HEK293 (cell line): ENCODE data around the gene RACGAP1.
A peak's percentile ranks its signal among the peaks of the same experiment; 100 is the strongest.

Source experiments
- FEZF1 ChIP-seq: fragments of 450-650 bp; formaldehyde crosslinking; IDR thresholded peaks from 2 replicates; pipeline ENCODE4 v1.5.1; 2016; ENCODE audit warnings: missing biosample characterization, missing genetic modification characterization
- GLI4 ChIP-seq: fragments of 450-650 bp; formaldehyde crosslinking; IDR thresholded peaks from 2 replicates; pipeline ENCODE4 v1.5.1; 2016; ENCODE audit warnings: missing biosample characterization, missing genetic modification characterization
- KLF17 ChIP-seq: fragments of 450-650 bp; formaldehyde crosslinking; IDR thresholded peaks from 2 replicates; pipeline ENCODE4 v1.5.1; 2016; ENCODE audit warnings: missing biosample characterization, missing genetic modification characterization
- KLF8 ChIP-seq: fragments of 450-650 bp; formaldehyde crosslinking; IDR thresholded peaks from 2 replicates; pipeline ENCODE4 v1.5.1; 2016; ENCODE audit warnings: missing biosample characterization, missing genetic modification characterization
- REST ChIP-seq: fragments of 450-650 bp; formaldehyde crosslinking; IDR thresholded peaks from 2 replicates; pipeline ENCODE4 v1.5.1; 2016; ENCODE audit warnings: missing biosample characterization, missing genetic modification characterization
- TRIM28 ChIP-seq: IDR thresholded peaks from 2 replicates; pipeline ENCODE4 v1.6.1; 2011; ENCODE audit warnings: low read length, control low read depth, borderline replicate concordance
- TSHZ1 ChIP-seq: fragments of 450-650 bp; formaldehyde crosslinking; IDR thresholded peaks from 2 replicates; pipeline ENCODE4 v1.5.1; 2016; ENCODE audit warnings: missing biosample characterization, missing genetic modification characterization, borderline replicate concordance
- ZBTB1 ChIP-seq: fragments of 450-650 bp; formaldehyde crosslinking; IDR thresholded peaks from 2 replicates; pipeline ENCODE4 v1.5.1; 2016; ENCODE audit warnings: missing biosample characterization, missing genetic modification characterization
- ZBTB48 ChIP-seq: fragments of 450-650 bp; formaldehyde crosslinking; IDR thresholded peaks from 2 replicates; pipeline ENCODE4 v1.5.1; 2016; ENCODE audit warnings: missing biosample characterization, missing genetic modification characterization
- ZFP41 ChIP-seq: fragments of 450-650 bp; formaldehyde crosslinking; IDR thresholded peaks from 2 replicates; pipeline ENCODE4 v1.5.1; 2016; ENCODE audit warnings: missing biosample characterization, missing genetic modification characterization, borderline replicate concordance
- ZFP69B ChIP-seq: fragments of 450-650 bp; formaldehyde crosslinking; IDR thresholded peaks from 2 replicates; pipeline ENCODE4 v1.5.1; 2016; ENCODE audit warnings: missing biosample characterization, missing genetic modification characterization
- ZIC2 ChIP-seq: fragments of 450-650 bp; formaldehyde crosslinking; IDR thresholded peaks from 2 replicates; pipeline ENCODE4 v1.5.1; 2016; ENCODE audit warnings: missing biosample characterization, missing genetic modification characterization
- ZNF132 ChIP-seq: fragments of 450-650 bp; formaldehyde crosslinking; IDR thresholded peaks from 2 replicates; pipeline ENCODE4 v1.5.1; 2017; ENCODE audit warnings: missing biosample characterization, missing genetic modification characterization, borderline replicate concordance
- ZNF133 ChIP-seq: fragments of 450-650 bp; formaldehyde crosslinking; IDR thresholded peaks from 2 replicates; pipeline ENCODE4 v1.5.1; 2016; ENCODE audit warnings: missing biosample characterization, missing genetic modification characterization
- ZNF146 ChIP-seq: fragments of 450-650 bp; formaldehyde crosslinking; IDR thresholded peaks from 2 replicates; pipeline ENCODE4 v1.5.1; 2016; ENCODE audit warnings: missing biosample characterization, missing genetic modification characterization
- ZNF184 ChIP-seq: fragments of 450-650 bp; IDR thresholded peaks from 2 replicates; pipeline ENCODE4 v1.5.1; 2018; ENCODE audit warnings: missing biosample characterization, mild to moderate bottlenecking, missing genetic modification characterization
- ZNF211 ChIP-seq: fragments of 450-650 bp; formaldehyde crosslinking; IDR thresholded peaks from 2 replicates; pipeline ENCODE4 v1.5.1; 2016; ENCODE audit warnings: low read depth, missing biosample characterization, missing genetic modification characterization
- ZNF223 ChIP-seq: fragments of 450-650 bp; formaldehyde crosslinking; IDR thresholded peaks from 2 replicates; pipeline ENCODE4 v1.5.1; 2016; ENCODE audit warnings: missing biosample characterization, missing genetic modification characterization
- ZNF366 ChIP-seq: fragments of 450-650 bp; formaldehyde crosslinking; conservative IDR thresholded peaks from 2 replicates; pipeline ENCODE4 v1.5.1; 2016; ENCODE audit warnings: missing biosample characterization, missing genetic modification characterization
- ZNF530 ChIP-seq: fragments of 450-650 bp; formaldehyde crosslinking; IDR thresholded peaks from 2 replicates; pipeline ENCODE4 v1.5.1; 2016; ENCODE audit warnings: low read depth, missing biosample characterization, missing genetic modification characterization
- ZNF544 ChIP-seq: fragments of 450-650 bp; formaldehyde crosslinking; IDR thresholded peaks from 2 replicates; pipeline ENCODE4 v1.5.0; 2017; ENCODE audit warnings: missing biosample characterization, missing genetic modification characterization
- ZNF621 ChIP-seq: fragments of 450-650 bp; formaldehyde crosslinking; IDR thresholded peaks from 2 replicates; pipeline ENCODE4 v1.5.1; 2017; ENCODE audit warnings: missing biosample characterization, missing genetic modification characterization
- ZNF701 ChIP-seq: fragments of 450-650 bp; formaldehyde crosslinking; IDR thresholded peaks from 2 replicates; pipeline ENCODE4 v1.5.1; 2016; ENCODE audit warnings: missing biosample characterization, missing genetic modification characterization
- ZNF768 ChIP-seq: fragments of 450-650 bp; formaldehyde crosslinking; IDR thresholded peaks from 2 replicates; pipeline ENCODE4 v1.5.1; 2018; ENCODE audit warnings: missing biosample characterization, mild to moderate bottlenecking, missing genetic modification characterization
- TF ChIP-seq, protein P1 (sequence below): fragments of 450-650 bp; formaldehyde crosslinking; IDR thresholded peaks from 2 replicates; pipeline ENCODE4 v1.5.1; 2016; ENCODE audit warnings: missing biosample characterization, missing genetic modification characterization
- TF ChIP-seq, protein P2 (sequence below): fragments of 450-650 bp; formaldehyde crosslinking; IDR thresholded peaks from 2 replicates; pipeline ENCODE4 v1.5.1; 2016; ENCODE audit warnings: missing biosample characterization, missing genetic modification characterization, borderline replicate concordance
- TF ChIP-seq, protein P3 (sequence below): fragments of 450-650 bp; formaldehyde crosslinking; IDR thresholded peaks from 2 replicates; pipeline ENCODE4; 2016; ENCODE audit warnings: missing biosample characterization, missing genetic modification characterization

RACGAP1 gene

GRCh38 chr12:49945394-49946080 is 79.8 kb downstream of the RACGAP1 start (continued):
- no peak for TF ChIP-seq REST
- TF ChIP-seq ZNF366 (tag by site-specific recombination) = no peak; the same call in 1 of the 2 replicates
- TF ChIP-seq, protein P1, sequence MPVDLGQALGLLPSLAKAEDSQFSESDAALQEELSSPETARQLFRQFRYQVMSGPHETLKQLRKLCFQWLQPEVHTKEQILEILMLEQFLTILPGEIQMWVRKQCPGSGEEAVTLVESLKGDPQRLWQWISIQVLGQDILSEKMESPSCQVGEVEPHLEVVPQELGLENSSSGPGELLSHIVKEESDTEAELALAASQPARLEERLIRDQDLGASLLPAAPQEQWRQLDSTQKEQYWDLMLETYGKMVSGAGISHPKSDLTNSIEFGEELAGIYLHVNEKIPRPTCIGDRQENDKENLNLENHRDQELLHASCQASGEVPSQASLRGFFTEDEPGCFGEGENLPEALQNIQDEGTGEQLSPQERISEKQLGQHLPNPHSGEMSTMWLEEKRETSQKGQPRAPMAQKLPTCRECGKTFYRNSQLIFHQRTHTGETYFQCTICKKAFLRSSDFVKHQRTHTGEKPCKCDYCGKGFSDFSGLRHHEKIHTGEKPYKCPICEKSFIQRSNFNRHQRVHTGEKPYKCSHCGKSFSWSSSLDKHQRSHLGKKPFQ (tag by site-specific recombination) = no peak
- no peak for TF ChIP-seq ZNF701 (tag by site-specific recombination)
- TF ChIP-seq ZIC2 (tag by site-specific recombination) = peak; percentile 26; the same call in 1 of the 2 replicates
- TF ChIP-seq, protein P2, sequence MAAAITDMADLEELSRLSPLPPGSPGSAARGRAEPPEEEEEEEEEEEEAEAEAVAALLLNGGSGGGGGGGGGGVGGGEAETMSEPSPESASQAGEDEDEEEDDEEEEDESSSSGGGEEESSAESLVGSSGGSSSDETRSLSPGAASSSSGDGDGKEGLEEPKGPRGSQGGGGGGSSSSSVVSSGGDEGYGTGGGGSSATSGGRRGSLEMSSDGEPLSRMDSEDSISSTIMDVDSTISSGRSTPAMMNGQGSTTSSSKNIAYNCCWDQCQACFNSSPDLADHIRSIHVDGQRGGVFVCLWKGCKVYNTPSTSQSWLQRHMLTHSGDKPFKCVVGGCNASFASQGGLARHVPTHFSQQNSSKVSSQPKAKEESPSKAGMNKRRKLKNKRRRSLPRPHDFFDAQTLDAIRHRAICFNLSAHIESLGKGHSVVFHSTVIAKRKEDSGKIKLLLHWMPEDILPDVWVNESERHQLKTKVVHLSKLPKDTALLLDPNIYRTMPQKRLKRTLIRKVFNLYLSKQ (tag by site-specific recombination) = no peak
- no peak for TF ChIP-seq ZNF184 (tag by site-specific recombination)
- TF ChIP-seq ZNF544 (tag by site-specific recombination) = no peak
- TF ChIP-seq TSHZ1 (tag by site-specific recombination) = 0 out of 2 replicates have a peak, but pooled peaks have one; percentile 12
- TF ChIP-seq ZNF132 (tag by site-specific recombination) = no peak
- no peak for TF ChIP-seq ZBTB1 (tag by site-specific recombination)
- TF ChIP-seq ZFP41 (tag by site-specific recombination) = no peak
- peak; percentile 49; the same call in 1 of the 2 replicates for TF ChIP-seq ZNF768 (tag by site-specific recombination)
- TF ChIP-seq ZNF530 = no peak
- TF ChIP-seq, protein P3, sequence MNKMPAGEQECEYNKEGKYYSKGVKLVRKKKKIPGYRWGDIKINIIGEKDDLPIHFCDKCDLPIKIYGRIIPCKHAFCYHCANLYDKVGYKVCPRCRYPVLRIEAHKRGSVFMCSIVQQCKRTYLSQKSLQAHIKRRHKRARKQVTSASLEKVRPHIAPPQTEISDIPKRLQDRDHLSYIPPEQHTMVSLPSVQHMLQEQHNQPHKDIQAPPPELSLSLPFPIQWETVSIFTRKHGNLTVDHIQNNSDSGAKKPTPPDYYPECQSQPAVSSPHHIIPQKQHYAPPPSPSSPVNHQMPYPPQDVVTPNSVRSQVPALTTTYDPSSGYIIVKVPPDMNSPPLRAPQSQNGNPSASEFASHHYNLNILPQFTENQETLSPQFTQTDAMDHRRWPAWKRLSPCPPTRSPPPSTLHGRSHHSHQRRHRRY (tag by site-specific recombination) = no peak
- TF ChIP-seq ZNF211 (tag by site-specific recombination) = no peak
- peak; percentile 47; the same call in 1 of the 2 replicates for TF ChIP-seq ZFP69B (tag by site-specific recombination)
- TF ChIP-seq ZBTB48 = 0 out of 2 replicates have a peak, but pooled peaks have one; percentile 23
- peak; percentile 48; the same call in 1 of the 2 replicates for TF ChIP-seq TRIM28
- TF ChIP-seq ZNF621 = no peak
- TF ChIP-seq GLI4 (tag by site-specific recombination) = 0 out of 2 replicates have a peak, but pooled peaks have one; percentile 45
- no peak for TF ChIP-seq ZNF223 (tag by site-specific recombination)
- TF ChIP-seq ZNF133 (tag by site-specific recombination) = no peak
- TF ChIP-seq KLF17 = peak; percentile 66
- TF ChIP-seq ZNF146 = no peak
- TF ChIP-seq KLF8 (tag by site-specific recombination) = peak; percentile 57; the same call in 1 of the 2 replicates
- TF ChIP-seq FEZF1 (tag by site-specific recombination) = no peak
